IMR-90 (cell line): ENCODE data around the gene CARD10. TPM values are rescaled to one million over a fixed set of nuclear protein-coding genes. Genes with fewer than 3 reads are reported as not detected.

ENCODE experiments used
- ATAC-seq: fragments of 200-7000 bp; cut with Tn5 transposase; 2 replicates; pipeline ENCODE4 v1.9.1; 2020; ENCODE audit warnings: low read depth, mild to moderate bottlenecking, moderate library complexity
- BruUV-seq: library from RNA; stranded (reverse); fragments of 400-500 nt; replicated peaks from 2 replicates; lab custom pipeline; 2021; lab: Mats Ljungman, UMichigan
- CTCF ChIA-PET: fragments of 300-600 bp; formaldehyde crosslinking; extraction: SDS; loops from one replicate; lab custom pipeline; 2021; ENCODE audit warnings: antibody characterized with exemption; lab: Yijun Ruan, JAX
- POLR2A ChIA-PET: fragments of 300-600 bp; sonication (Branson Sonifier 250); formaldehyde crosslinking; loops from one replicate; lab custom pipeline; 2022; ENCODE audit warnings: antibody characterized with exemption; ENCODE audit not compliant: unreplicated experiment; lab: Charles Lee
- DNase-seq: peaks from one replicate; pipeline ENCODE4 v3.0.0; 2013
- H2AFZ ChIP-seq: replicated peaks from 2 replicates; pipeline ENCODE3; 2013; ENCODE audit warnings: low read length, mild to moderate bottlenecking; ENCODE audit not compliant: poor library complexity
- H2AK5ac ChIP-seq: 2 replicates; pipeline ENCODE4 v1.6.1; 2013; ENCODE audit warnings: low read depth, low read length, inconsistent platforms
- H2AK9ac ChIP-seq: replicated peaks from 2 replicates; pipeline ENCODE3; 2013; ENCODE audit warnings: mild to moderate bottlenecking, low read depth, low read length, moderate library complexity; ENCODE audit not compliant: poor library complexity
- H2BK120ac ChIP-seq: 2 replicates; pipeline ENCODE4 v1.6.1; 2013; ENCODE audit warnings: low read depth, low read length, inconsistent platforms
- H2BK15ac ChIP-seq: 3 replicates; pipeline ENCODE4 v1.6.1; 2013; ENCODE audit warnings: low read depth, low read length, inconsistent platforms
- H2BK20ac ChIP-seq: 2 replicates; pipeline ENCODE4 v1.6.1; 2013; ENCODE audit warnings: low read depth, mild to moderate bottlenecking, inconsistent platforms, low read length, moderate library complexity
- H2BK5ac ChIP-seq: 2 replicates; pipeline ENCODE4 v1.6.1; 2013; ENCODE audit warnings: mild to moderate bottlenecking, low read depth, low read length, inconsistent platforms; ENCODE audit not compliant: poor library complexity, severe bottlenecking
- H3K14ac ChIP-seq: replicated peaks from 2 replicates; pipeline ENCODE4 v1.6.1; 2013; ENCODE audit warnings: low read depth, low read length, inconsistent platforms
- H3K18ac ChIP-seq: 2 replicates; pipeline ENCODE4 v1.6.1; 2013; ENCODE audit warnings: low read depth, low read length, control low read depth
- H3K23ac ChIP-seq: 2 replicates; pipeline ENCODE4 v1.6.1; 2013; ENCODE audit warnings: low read depth, low read length, inconsistent platforms
- H3K27ac ChIP-seq: 2 replicates; pipeline ENCODE4 v1.5.1; 2013; ENCODE audit warnings: mild to moderate bottlenecking, control low read depth, low read length; ENCODE audit not compliant: insufficient read depth
- H3K27me3 ChIP-seq: 2 replicates; pipeline ENCODE4 v1.6.1; 2013; ENCODE audit warnings: low read length; ENCODE audit not compliant: control insufficient read depth, insufficient read depth
- H3K36me3 ChIP-seq: 2 replicates; pipeline ENCODE4 v1.6.1; 2013; ENCODE audit warnings: low read length, mixed read lengths; ENCODE audit not compliant: control insufficient read depth, insufficient read depth
- H3K4ac ChIP-seq: 2 replicates; pipeline ENCODE4 v1.6.1; 2013; ENCODE audit warnings: low read depth, low read length, inconsistent platforms
- H3K4me1 ChIP-seq: 2 replicates; pipeline ENCODE4 v1.6.1; 2013; ENCODE audit warnings: low read length, mixed read lengths; ENCODE audit not compliant: control insufficient read depth, insufficient read depth
- H3K4me2 ChIP-seq: 2 replicates; pipeline ENCODE4 v1.6.1; 2013; ENCODE audit warnings: low read depth, mild to moderate bottlenecking, control low read depth, low read length, moderate library complexity
- H3K4me3 ChIP-seq: 2 replicates; pipeline ENCODE4 v1.5.1; 2013; ENCODE audit warnings: low read depth, mild to moderate bottlenecking, control low read depth, low read length, moderate library complexity; ENCODE audit not compliant: insufficient read depth
- H3K56ac ChIP-seq: 2 replicates; pipeline ENCODE4 v1.6.1; 2013; ENCODE audit warnings: low read length, inconsistent platforms; ENCODE audit not compliant: insufficient read depth; ENCODE audit errors: extremely low read depth
- H3K79me1 ChIP-seq, 2 experiments: 2 replicates each; pipeline ENCODE4 v1.6.1; 2013; ENCODE audit warnings: low read length in 2 of 2, inconsistent platforms in 1 of 2, low read depth in 1 of 2
- H3K9ac ChIP-seq: 2 replicates; pipeline ENCODE4 v1.6.1; 2013; ENCODE audit warnings: low read depth, low read length, control low read depth
- H3K9me1 ChIP-seq: 2 replicates; pipeline ENCODE4 v1.6.1; 2013; ENCODE audit warnings: low read length, inconsistent platforms; ENCODE audit not compliant: insufficient read depth
- H3K9me3 ChIP-seq: 2 replicates; pipeline ENCODE4 v1.6.1; 2013; ENCODE audit warnings: low read length; ENCODE audit not compliant: control insufficient read depth, insufficient read depth
- H4K20me1 ChIP-seq: 2 replicates; pipeline ENCODE4 v1.6.1; 2013; ENCODE audit warnings: low read length, inconsistent platforms; ENCODE audit not compliant: insufficient read depth
- H4K5ac ChIP-seq: 2 replicates; pipeline ENCODE4 v1.6.1; 2013; ENCODE audit warnings: mild to moderate bottlenecking, low read depth, low read length, control low read depth
- H4K8ac ChIP-seq, 2 experiments: 2 replicates each; pipeline ENCODE4 v1.6.1; 2013; ENCODE audit warnings: low read depth in 2 of 2, low read length in 2 of 2, control low read depth in 1 of 2, inconsistent platforms in 1 of 2
- H4K91ac ChIP-seq: 2 replicates; pipeline ENCODE4 v1.6.1; 2013; ENCODE audit warnings: low read depth, low read length, inconsistent platforms; ENCODE audit not compliant: insufficient read depth
- POLR2A ChIP-seq: IDR thresholded peaks from 2 replicates; pipeline ENCODE4 v1.6.1; 2012; ENCODE audit warnings: mild to moderate bottlenecking, low read depth, low read length
- RAD21 ChIP-seq: IDR thresholded peaks from 2 replicates; pipeline ENCODE4 v1.6.1; 2012; ENCODE audit warnings: low read length, improper control_type of control experiment
- WGBS, 2 experiments: methylation state at CpG; one replicate each; pipeline versions ENCODE4 v1.1.5 to v1.1.7; 2013; ENCODE audit warnings: missing lambda C conversion rate in 2 of 2; ENCODE audit not compliant: insufficient read length in 1 of 2; ENCODE audit errors: extremely low coverage in 2 of 2; 5-methylcytosine and 5-hydroxymethylcytosine counted together
- dilution Hi-C: fragments of 300-500 bp; cut with HindIII; formaldehyde crosslinking; loops from one replicate; pipeline ENCODE4 v1.14.3; 2018; ENCODE audit warnings: low sequenced_read_pairs; ENCODE audit not compliant: unreplicated experiment
- in situ Hi-C: fragments of 300-500 bp; cut with MboI; formaldehyde crosslinking; loops from 3 replicates; pipeline ENCODE4 v1.14.3; 2019; ENCODE audit warnings: low sequenced_read_pairs, inconsistent platforms, mixed read lengths
- intact Hi-C: fragments of 100-400 bp; cut with micrococcal nuclease; formaldehyde crosslinking; loops from 2 replicates; pipeline ENCODE4 v1.10.0; 2022
- polyA plus RNA-seq, 3 experiments: library from polyadenylated mRNA; depleted of rRNA; stranded (reverse); fragments of >200 nt; gene quantifications; 2 replicates each; pipeline ENCODE4 v1.2.3, GENCODE V29; 2012; ENCODE audit warnings: low replicate concordance in 1 of 3
- total RNA-seq: library from RNA; depleted of rRNA; stranded (reverse); fragments of >200 nt; gene quantifications from 2 replicates; pipeline ENCODE4 v1.2.3, GENCODE V29; 2012
- TF ChIP-seq, protein P1 (sequence below): fragments of 150-350 bp; IDR thresholded peaks from 2 replicates; pipeline ENCODE4 v1.6.1; 2017; ENCODE audit warnings: mild to moderate bottlenecking, antibody characterized with exemption, low read length, low read depth

The CARD10 gene
- total and polyA plus RNA-seq, 2 of the 4 experiments (the other 2 are of a cell fraction), result 6.1 to 18.4 TPM

- intact Hi-C loops, result no loop called here
- Histone ChIP-seq H2BK20ac (no peak overlapping the region), H3K23ac (no peak overlapping the region), H2AK5ac (no peak overlapping the region), H3K4ac (no peak overlapping the region), H4K8ac (no peak overlapping the region), H3K9me3 (no peaks in the 10 kb centered on the region), H3K27ac (no peak overlapping the region), H2AK9ac (no peak overlapping the region), H2BK15ac (no peak overlapping the region), H3K18ac (no peak overlapping the region), H3K56ac (no peak overlapping the region), H3K4me3 (no peak overlapping the region), H3K14ac (no peak overlapping the region), H2BK5ac (no peak overlapping the region), H3K27me3 (peaks cover 38% of the 10 kb centered on the region), H3K79me1 (no peaks in the 10 kb centered on the region), H3K9me1 (no peaks in the 10 kb centered on the region), H3K4me1 (no peaks in the 10 kb centered on the region), H3K9ac (no peak overlapping the region), H4K20me1 (no peaks in the 10 kb centered on the region; the same call in 1 of the 2 replicates), H2AFZ (no peak overlapping the region), H4K91ac (no peak overlapping the region), H3K4me2 (no peak overlapping the region), H4K5ac (no peak overlapping the region), H2BK120ac (no peak overlapping the region), H3K36me3 (no peaks in the 10 kb centered on the region)
- in situ Hi-C loops, result loop anchor here (10.0 kb wide), 1 partner anchor 289 kb away; no protein-coding TSS in a partner anchor
- no peak for ATAC-seq
- ChIA-PET POLR2A (no interaction called here), CTCF (no interaction called here)
- WGBS, 2 experiments, result no CpG with 5 or more reads among the region's 4 CpGs
- TF ChIP-seq POLR2A (no peak), RAD21 (no peak)
- TF ChIP-seq, protein P1, sequence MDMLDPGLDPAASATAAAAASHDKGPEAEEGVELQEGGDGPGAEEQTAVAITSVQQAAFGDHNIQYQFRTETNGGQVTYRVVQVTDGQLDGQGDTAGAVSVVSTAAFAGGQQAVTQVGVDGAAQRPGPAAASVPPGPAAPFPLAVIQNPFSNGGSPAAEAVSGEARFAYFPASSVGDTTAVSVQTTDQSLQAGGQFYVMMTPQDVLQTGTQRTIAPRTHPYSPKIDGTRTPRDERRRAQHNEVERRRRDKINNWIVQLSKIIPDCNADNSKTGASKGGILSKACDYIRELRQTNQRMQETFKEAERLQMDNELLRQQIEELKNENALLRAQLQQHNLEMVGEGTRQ, result no peak
- DNase-seq, result no peak
- dilution Hi-C loops, result no loop called here
- no TSS peak for BruUV-seq
These were observed 55.0 kb downstream of the CARD10 start for GRCh38 chr22:37464181-37464580.
